NCI-H526 (cell line): ENCODE measurements around the gene UNC5B.
"Not testable (repeated sequence)": the region's sequence is repeated elsewhere in the genome, so short reads cannot be mapped to it uniquely, and the experiment has no call there.

Experiments used
- DNase-seq, 2 experiments: peaks; one replicate each; lab custom pipeline; 2025; lab: John Stamatoyannopoulos, UW

Gene UNC5B

DNA sequence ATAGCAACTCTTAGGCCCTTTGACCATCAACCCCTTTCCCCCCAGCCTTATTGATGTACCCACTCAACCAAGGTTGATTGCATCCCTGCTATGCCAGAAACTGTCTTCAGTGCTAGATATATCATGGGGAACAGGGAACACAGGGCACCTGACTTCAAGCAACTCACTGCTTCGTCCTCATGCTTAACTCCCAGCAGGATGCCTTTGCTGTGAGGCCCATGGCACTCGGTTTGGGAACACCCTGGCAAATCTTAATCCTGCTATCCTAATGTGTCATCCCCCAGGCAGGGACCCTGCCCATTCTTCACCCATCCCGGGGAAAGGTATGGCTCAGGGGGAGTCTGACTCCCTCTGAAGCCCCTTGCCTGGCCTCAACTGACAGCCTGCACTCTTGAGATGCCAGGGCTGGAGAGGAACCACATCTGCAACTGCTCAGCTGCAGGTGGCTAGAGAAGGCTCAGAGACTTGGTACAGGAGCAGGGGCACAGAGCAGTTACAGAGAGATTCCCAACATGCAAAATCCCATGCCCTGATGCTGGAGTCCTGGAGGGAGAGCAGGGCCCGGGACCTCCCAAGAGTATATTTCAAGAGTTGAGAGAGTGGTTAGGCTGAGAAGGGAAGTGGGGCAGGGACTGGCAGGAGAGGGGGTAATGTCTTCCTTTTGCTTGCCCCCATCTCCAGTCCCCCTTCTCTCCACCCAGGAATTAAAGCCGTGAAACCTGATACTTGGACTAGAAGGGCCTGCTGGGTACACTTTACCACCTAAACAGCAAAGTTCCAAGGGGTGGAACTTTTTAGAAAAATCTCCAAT, 2.4 kb upstream of the UNC5B start:
- no peak for DNase-seq

DNA sequence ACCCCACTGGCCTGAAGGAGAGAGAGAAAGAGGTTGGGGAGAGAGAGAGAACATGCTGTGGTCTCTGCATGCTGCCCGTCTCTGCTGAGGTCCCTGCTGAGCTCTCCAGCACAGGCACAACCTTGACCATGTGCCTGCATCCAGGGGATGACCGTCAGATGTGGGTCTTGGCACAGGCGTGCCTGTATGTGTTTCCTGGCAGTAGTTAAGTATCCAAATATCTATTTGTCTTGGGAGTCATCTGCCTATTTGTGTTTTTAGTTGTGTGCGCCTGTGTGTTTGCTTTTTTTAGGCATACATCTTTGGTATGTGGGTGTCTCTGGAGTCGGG, 1.9 kb upstream of the UNC5B start:
- no peak for DNase-seq

DNA sequence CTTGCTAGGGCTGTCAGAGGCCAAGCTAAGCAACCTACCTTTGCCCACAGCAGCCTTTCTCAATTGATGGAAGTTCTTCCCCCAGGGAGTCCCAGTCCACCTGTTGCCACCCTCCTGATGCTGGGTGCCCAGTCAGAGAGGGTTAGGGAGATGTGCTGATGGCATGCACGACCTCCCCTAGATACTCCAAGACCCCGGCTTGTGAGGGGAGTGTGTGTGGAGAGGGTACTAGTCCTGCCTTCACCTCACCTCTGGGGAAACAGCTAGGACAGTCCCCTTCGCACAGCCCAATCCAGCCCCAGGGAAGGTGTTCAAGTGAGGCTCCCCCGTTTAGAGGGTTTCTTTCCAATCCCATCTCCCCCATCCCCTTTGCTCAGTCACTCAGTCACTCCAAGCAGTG, 1.3 kb upstream of the UNC5B start:
- DNase-seq = no peak

DNA sequence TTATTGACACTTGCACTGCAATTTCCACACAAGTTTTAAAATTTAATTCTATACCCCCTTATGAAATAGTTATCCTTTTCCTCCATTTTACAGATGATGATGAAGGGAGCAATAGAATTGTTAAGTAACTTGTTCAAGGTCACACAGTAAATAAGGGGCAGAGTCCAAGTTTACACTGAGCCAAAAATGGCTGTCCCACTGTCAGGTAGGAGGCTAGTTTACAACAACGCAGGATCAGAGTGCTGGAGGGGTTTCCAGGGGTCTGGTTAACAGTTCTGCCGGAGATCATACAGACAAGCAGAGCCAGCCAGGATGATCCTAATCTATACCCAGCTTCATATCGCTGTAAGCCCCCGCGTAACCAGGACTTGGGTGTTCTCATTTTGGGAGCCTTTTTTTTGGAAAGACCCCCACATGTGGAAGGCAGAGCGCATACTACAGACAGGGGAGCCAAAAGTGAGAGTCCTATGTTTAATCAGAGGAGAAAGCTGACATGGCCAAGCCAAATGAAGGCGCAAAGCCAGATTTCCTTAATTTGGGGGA, 524 bp upstream of the UNC5B start:
- DNase-seq = no peak

DNA sequence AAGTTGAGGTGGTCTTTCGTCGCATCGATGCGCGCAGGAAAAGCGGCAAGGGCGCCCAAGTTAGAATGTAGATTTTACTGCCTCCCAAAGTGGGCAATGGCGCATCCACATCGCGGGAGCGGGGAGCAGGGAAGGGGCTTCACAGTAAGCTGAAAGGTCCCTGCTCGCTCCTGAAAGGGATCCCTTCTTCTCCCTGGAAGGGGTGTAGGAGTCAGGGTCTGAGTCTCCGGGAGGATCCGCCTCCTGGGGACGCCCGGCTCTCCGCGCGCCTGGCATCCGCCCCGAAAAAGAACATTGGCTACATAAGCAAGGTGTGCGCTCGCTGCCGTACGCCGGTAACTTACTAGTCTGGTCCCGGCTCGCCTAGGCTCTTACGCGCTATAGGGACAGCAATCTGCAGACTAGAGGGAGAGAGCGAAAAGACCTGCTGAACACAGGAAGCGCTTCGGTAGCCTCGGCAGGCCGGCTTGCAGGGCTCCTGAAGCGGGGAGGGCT, 804 bp downstream of the UNC5B start:
- DNase-seq = peak; percentile 64 to 78

DNA sequence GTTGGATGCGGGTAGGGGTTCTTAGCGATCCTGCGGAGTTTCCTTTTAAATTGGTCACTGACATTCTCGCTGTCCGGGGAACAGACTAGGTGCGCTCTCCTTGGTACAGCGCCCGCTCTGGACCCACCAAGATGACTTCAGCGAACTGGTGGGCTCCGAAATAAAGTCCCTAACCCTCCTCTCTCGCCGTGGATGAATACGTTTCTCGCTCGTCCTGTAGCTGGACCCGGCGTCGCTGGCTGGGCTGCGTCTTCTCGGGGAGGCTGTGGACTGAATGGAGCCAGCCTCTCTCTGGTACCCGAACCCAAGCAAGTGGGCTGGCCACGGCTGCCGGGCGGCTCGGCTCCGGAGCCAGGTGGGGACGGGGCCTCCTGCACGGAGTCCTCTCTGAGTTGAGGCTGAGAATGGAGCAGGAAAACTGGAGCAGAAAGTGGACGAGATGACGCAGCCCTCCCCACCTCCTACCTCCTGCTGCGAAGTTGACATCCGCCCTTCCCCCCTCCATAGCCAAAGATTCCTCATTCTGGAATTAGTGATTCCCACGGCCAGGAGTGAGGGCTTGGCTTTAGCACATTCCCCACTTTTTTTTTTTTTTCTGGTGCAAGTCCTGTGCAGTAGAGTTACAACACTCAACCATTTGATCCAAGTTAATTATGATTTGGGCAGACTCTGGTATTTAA, 1.5 kb downstream of the UNC5B start:
- peak in 1 of 2 experiments; percentile 37 for DNase-seq

DNA sequence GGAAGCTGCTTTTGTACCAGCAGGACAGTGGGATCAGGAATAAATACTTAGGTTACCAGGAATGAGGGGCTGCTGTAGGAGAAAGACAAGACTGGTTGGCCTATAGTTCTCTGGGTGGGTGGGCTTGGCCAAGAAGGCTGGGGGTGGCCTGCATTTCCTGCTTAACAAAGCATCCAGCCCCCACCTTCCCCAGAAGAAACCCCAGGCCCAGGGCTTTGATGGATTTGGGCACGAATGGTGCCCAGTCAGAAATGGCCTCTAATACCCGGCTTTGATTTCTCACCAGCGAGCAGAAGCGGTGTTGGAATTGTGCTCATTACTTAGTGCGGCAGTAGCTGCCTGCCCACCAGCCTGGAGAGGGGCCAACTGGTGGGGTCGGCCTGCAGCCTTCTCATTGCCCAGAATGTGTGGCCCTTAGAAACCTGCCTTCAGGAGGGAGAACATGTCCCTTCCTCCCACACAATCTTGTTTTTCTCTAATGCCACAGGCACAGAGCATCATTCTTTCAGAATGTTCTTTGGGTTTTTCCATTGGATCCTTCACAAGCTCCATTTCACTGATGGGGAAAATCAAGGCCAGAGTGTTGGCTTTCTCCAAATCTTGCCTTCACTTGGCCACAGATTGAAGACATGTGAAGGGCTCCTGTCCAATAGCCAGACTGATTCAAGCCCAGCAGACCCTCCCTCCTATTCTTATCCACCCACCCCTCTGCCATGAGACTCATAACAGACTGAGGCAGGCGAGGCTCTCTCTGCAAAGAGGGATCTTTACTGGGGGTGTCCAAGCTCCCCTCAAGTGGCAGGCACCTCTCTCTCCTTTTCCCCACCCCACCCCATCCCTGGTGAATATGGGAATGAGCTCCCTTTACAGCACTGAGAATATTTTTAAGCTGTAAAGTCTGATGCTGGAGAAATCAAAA, 2.5 kb downstream of the UNC5B start:
- no peak for DNase-seq

DNA sequence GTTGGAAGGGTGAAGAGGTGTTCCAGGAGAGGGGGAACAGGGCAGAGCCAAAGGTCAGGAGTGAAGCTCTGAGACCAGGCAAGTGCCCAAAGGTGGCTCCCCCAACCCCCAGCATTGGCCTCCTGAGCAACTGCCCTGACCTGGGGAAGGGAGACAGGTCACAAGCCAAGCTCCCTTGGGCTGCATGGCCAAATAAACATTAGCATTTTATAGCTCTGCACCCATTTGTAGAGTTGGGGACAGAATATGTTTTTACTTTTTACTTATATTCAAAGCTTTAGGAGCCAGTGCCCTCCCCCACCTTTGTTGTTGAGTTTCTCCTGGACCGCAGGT, 4.0 kb downstream of the UNC5B start:
- no peak for DNase-seq

DNA sequence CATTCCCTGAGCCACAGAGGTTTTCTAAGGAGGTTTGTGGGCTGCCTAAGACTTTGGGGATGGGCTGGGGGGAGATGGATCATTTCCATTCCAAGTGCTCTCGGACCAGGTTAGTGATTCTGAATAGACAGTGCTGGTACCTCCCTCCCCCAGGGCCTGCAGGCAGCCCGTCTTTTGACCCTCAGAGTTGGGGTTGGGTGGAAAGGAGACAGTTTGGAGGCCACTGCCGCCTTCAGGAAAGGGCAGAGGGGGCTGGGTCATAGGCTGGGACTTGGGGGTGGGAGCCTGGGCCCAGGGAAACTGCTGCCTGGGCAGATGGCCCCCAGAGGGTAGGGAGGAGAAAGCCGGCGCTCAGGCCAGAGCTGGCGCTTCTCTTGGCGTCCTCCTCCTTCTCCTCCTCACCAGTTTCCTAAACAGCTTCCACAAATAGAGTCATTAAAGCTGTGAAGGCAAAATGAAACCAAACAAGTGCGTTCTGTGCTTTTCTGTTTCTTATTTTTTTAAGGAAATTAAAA, 4.4 kb downstream of the UNC5B start:
- DNase-seq = peak in 1 of 2 experiments; percentile 13

DNA sequence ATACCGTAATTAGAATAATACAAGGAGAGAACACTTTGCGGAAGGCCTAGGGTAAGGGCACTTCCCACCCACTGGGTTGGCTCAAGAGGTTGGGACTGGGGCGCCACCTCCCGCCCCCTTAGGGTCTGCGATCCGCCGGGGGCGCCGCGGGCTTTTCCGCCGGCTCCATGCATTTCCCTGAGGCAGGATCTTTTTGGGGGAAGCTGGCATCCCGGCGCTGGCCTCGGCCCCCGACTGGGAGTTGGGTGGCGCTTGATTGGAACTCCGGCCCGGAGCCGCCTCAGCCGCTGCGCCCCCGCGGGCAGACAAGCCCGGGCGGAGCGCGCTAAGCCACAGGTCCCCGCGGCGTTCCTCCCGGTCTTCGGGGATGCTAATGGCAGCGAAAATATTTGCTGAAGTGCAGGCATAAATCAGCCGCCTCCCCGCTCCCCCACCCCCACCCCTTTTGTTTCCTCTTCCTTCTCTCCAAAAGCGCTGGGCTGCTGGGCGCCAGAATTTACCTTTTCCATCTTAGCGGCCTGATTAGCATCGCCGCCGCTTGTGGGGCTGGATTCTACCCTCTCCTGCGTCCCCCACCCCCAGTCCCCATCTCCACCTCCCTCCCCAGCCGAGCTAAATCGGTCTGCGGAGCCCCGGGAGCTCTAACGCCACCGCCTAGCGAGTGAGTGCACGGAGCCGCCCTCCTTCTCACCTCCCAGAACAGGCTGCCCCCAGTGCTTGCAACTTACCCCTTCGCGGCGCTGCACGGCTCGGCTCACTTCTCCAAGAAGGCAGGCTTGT, 5.1 kb downstream of the UNC5B start:
- peak; percentile 42 to 75 for DNase-seq

DNA sequence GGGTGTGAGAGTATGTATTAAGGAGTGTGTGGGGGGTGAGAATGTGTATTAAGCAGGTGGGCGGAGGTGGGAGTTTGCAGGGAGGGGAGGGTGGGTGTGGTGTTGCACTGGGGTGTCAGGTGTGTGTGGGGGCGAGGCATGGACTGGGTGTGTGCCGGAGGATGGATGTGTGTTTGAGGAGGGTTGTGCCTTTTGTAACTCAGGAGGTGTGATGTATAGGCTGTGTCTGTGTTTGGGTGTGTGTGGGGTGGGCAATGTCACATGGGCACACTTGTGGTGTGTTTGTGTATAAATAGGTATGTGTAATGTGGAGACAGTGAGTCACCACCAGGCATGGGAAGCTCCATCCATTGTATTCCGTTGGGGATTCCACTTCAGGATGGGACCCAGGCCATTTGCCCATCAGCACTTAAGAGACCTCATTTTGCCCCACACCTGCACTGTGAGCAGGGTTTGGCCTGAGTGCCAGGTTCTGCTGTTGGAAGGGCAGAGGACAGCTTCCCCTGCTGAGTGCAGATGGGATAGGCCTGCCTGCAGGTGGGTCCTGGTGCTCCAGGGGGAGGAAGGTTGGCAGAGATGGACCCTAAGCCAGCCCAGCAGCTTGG, 5.8 kb downstream of the UNC5B start:
- peak in 1 of 2 experiments; percentile 20 for DNase-seq

DNA sequence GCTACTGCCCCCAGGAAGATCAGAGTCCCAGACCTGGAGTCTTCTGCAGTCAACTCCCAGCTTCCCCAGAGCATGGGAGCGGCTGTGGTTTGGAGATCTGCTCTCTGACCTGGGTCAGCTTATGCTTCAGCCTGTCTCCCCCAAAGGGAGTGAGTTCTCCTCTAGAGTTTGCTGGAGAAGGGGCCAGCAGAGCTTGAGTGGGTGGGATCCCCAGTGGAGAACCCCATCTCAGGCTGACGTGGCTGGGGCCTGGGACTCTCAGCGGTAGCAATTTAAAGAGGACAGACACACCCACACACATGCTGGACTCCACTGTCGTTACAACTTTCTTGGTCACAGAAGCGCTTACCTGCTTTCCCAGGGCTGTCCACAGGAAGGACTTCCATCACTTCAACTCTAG, 6.3 kb downstream of the UNC5B start:
- DNase-seq = no peak

DNA sequence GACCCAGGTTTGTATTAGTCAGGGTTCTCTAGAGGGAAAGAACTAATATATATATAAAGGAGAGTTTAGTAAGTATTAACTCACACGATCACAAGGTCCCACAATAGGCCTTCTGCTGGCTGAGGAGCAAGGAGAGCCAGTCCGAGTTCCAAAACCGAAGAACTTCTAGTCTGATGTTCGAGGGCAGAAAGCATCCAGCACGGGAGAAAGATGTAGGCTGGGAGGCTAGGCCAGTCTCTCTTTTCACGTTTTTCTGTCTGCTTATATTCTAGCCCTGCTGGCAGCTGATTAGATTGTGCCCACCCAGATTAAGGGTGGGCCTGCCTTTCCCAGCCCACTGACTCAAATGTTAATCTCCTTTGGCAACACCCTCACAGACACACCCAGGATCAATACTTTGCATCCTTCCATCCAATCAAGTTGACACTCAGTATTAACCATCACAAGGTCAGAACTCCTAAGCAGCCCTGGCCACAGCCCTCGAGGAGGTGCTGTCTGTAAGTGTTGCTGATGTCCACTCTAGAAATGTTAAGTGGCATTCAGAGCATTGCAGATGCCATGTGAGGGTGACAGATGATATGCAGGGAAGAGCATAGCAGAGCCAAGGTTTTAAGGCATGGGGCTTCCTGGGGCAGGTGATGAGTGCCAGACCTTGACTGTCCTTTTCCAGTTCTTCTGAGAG, 7.0 kb downstream of the UNC5B start:
- not testable (repeated sequence) for DNase-seq

DNA sequence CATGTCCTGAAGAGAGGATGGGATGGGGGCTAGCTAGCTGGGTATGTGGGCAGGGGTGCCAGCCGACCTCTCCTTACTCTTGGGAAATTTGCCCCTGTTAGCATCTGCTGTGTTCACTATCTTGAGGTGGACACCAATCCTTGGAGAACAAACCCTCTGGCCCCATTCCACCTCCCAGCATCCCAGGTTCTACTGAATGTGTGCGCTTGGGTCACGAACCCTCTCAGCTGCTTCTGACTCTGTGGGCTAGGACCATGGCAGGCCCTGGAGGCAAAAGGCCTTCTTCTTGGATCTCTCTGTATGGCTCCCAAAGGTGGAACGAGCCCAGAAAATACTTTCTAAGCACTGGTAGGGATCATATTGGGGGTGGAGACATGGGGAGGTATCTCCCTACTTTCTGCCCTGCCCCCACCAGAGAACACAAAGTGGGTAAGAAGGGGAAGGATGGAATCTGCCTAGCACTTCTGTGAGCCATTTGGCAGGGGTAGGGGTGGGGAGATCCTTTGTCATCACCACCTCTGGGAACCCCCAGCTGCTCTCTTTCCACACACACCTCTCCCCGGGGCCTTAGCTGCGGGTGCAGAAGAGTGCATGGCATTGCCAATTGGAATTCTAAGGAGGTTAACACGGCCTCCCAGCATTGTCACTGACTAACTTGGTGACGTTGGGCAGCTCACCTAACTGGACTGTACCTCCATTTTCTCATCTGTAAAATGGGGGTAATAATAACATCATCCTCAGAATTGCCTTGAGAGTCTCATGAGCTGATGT, 7.7 kb downstream of the UNC5B start:
- DNase-seq = no peak

DNA sequence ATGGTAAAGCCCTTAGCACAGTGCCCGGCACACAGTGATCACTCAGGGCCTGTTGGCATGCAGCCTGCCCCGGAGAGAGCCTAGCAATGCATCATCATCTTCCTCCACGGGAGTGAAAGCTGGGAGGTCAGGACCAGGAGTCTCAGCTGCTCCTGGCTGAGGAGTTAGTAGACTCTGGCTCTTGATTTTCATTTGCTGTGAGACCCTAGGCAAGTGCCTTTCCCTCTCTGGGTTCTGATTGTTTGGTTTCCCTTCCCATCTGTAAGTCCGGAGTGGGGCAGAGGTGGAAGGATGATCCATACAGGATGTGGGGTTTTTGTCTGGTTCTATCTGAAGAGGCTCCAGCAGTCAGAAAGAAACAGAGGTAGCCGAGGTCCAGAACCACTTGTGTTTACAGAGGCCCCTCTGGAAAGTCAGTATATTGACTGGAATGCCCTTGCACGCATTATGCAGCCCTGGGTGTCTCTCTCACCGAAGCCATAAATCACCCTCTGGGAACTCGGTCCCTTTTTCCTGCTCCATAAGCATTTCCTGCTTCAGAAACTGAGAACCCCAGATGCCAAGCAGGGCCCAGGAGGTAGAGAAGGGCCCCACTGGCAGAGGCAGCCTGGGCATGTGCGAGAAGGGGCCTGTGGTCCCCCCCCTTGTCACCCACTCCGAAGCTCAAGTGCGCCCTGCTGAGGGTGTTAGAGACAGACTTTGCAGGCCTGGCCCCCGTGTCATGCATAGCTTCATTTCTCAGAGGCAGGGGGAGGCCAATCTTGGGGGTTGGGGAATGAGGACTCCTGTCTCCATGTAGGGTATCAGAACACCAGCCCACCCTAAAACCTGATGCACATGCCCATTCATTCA, 8.5 kb downstream of the UNC5B start:
- DNase-seq = no peak

DNA sequence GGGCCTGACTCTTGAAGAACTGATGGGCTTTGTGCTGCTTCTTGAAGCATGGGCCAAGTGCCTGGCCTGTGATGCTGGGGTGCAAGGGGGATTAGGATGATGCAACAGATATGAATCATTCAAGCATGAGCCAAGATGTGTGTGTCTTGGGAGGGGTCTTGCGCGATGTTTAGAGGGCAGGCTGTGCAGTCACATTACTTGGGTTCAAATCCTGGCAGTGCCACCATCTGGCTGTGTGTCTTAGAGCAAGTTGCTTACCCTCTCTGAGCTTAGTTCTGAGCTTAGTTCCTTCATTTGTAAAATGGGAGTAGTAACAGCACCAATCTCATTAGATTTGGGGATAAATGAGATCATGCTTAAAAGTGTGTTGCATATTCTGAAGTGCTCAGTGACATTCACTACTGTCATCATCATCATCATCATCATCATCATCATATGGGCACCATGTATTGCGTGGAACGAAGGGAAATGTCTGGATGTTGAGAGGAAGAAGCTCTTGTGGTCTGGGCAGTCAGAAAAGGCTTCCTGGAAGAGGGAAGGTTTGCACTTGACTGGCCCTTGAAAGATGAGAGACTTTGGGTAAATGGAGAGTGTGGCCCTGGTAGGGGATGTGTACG, 9.3 kb downstream of the UNC5B start:
- DNase-seq = no peak

DNA sequence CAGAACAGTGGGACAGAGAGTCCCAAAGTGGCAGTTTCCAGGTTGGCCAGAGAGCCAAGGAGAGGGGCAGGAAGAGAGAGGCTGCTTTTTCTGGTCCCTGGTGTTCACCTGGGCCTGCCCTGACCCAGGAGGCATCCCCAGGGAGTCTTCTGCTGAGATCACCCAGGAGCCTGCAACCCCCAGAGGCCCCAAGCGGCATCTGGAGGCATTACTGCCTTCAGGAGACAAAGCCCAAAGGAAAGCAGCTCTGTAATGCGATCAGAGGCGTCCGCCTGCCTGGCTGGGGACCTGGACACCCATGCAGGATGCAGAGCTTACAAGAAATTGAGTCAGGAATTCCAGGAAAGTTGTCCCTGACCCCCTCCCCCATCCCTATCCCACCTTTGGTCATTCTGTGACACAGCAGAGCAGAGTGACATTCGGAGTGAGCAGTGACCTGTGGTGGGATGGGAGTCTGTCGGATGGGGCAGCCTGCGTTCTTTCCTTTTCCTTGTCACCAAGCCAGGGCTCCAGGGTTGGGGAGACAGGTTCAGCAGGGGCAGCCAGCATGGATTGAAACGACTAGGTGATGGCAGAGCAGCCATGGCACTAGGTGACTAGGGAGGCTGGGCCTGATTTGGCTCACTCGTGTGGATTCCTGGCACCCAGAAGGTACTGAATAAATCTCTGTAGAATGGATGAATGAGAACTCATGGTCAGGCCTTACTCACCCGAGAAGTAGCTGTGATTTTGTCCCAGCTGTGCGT, 10.4 kb downstream of the UNC5B start:
- peak; percentile 29 to 67 for DNase-seq
